Keratinocyte (primary cell): ENCODE results near the gene RBL1. TPM values are rescaled to one million over a fixed set of nuclear protein-coding genes. Genes with fewer than 3 reads are reported as not detected.

Source experiments
- DNase-seq: peaks from one replicate; pipeline ENCODE4 v3.0.0-alpha.2; 2011; ENCODE audit warnings: low read depth, missing footprints, low spot score
- FAIRE-seq: peaks from 2 replicates; lab custom pipeline; 2011; peaks lifted over from hg19 to GRCh38; lab: Jason Lieb, UNC
- H2AFZ ChIP-seq: 2 replicates; pipeline ENCODE4 v1.6.0; 2012; ENCODE audit warnings: low read length, control low read depth, inconsistent platforms; ENCODE audit not compliant: control insufficient read depth
- H3K27ac ChIP-seq: 2 replicates; pipeline ENCODE4 v1.5.1; 2011; ENCODE audit warnings: low read length; ENCODE audit not compliant: control insufficient read depth, insufficient read depth
- H3K27me3 ChIP-seq: 3 replicates; pipeline ENCODE4 v1.6.0; 2011; ENCODE audit warnings: low read length; ENCODE audit not compliant: control insufficient read depth, insufficient read depth; ENCODE audit errors: extremely low read depth
- H3K36me3 ChIP-seq, 2 experiments: 2 replicates in 1 of 2; 3 replicates in 1 of 2; pipeline ENCODE4 v1.5.1; 2011; ENCODE audit warnings: low read length in 2 of 2, mild to moderate bottlenecking in 1 of 2; ENCODE audit not compliant: control insufficient read depth in 2 of 2, insufficient read depth in 2 of 2; ENCODE audit errors: extremely low read depth in 1 of 2
- H3K4me1 ChIP-seq: 3 replicates; pipeline ENCODE4 v1.5.1; 2011; ENCODE audit warnings: low read length; ENCODE audit not compliant: control insufficient read depth, insufficient read depth; ENCODE audit errors: extremely low read depth
- H3K4me2 ChIP-seq: 3 replicates; pipeline ENCODE4 v1.6.0; 2011; ENCODE audit warnings: low read depth, low read length; ENCODE audit not compliant: control insufficient read depth, insufficient read depth; ENCODE audit errors: extremely low read depth
- H3K4me3 ChIP-seq, 3 experiments: fragments of 200-600 bp in 1 of 3; sonication (generic) in 1 of 3; 2 replicates in 2 of 3; 3 replicates in 1 of 3; pipeline ENCODE4 v1.5.1; 2011 to 2016; ENCODE audit warnings: low read length in 3 of 3, mild to moderate bottlenecking in 3 of 3, control low read depth in 2 of 3, inconsistent platforms in 1 of 3, low read depth in 1 of 3, mixed read lengths in 1 of 3, mixed run types in 1 of 3, moderate library complexity in 1 of 3; ENCODE audit not compliant: control insufficient read depth in 2 of 3, insufficient read depth in 2 of 3; ENCODE audit errors: extremely low read depth in 1 of 3
- H3K79me2 ChIP-seq: 2 replicates; pipeline ENCODE4 v1.6.0; 2012; ENCODE audit warnings: low read length; ENCODE audit not compliant: control insufficient read depth, insufficient read depth
- H3K9ac ChIP-seq: 3 replicates; pipeline ENCODE4 v1.6.0; 2011; ENCODE audit warnings: low read length; ENCODE audit not compliant: control insufficient read depth, insufficient read depth; ENCODE audit errors: extremely low read depth
- H3K9me1 ChIP-seq: 3 replicates; pipeline ENCODE4 v1.6.0; 2011; ENCODE audit warnings: low read length; ENCODE audit not compliant: control insufficient read depth, insufficient read depth; ENCODE audit errors: extremely low read depth
- H3K9me3 ChIP-seq: 2 replicates; pipeline ENCODE4 v1.5.1; 2012; ENCODE audit warnings: low read depth, low read length; ENCODE audit not compliant: control insufficient read depth
- H4K20me1 ChIP-seq: 3 replicates; pipeline ENCODE4 v1.6.0; 2011; ENCODE audit warnings: low read length; ENCODE audit not compliant: control insufficient read depth, insufficient read depth; ENCODE audit errors: extremely low read depth
- CTCF ChIP-seq, 3 experiments: IDR thresholded peaks in 1 of 3; conservative IDR thresholded peaks in 1 of 3; optimal IDR thresholded peaks in 1 of 3; 2 replicates in 2 of 3; 3 replicates in 1 of 3; pipeline versions ENCODE3 to v1.5.1; 2011; ENCODE audit warnings: low read length in 3 of 3, mild to moderate bottlenecking in 3 of 3, moderate library complexity in 2 of 3, control low read depth in 1 of 3, inconsistent platforms in 1 of 3; ENCODE audit not compliant: insufficient read depth in 2 of 3; ENCODE audit errors: extremely low read depth in 1 of 3
- EZH2 ChIP-seq: IDR thresholded peaks from one replicate; pipeline ENCODE4 v1.6.1; 2012; ENCODE audit warnings: inconsistent platforms, mild to moderate bottlenecking, low read length, moderate library complexity
- dilution Hi-C: fragments of 300-500 bp; cut with MboI; formaldehyde crosslinking; loops from one replicate; pipeline ENCODE4 v1.7.0; 2020; ENCODE audit warnings: low sequenced_read_pairs; ENCODE audit not compliant: extremely low pct_ligation_motif_present
- polyA plus RNA-seq, 5 experiments: library from polyadenylated mRNA; depleted of rRNA in 3 of 5; stranded (reverse) in 3 of 5; stranded (forward) in 1 of 5; unstranded in 1 of 5; fragments of >200 nt; gene quantifications; 1 replicate in 1 of 5; 2 replicates in 3 of 5; 3 replicates in 1 of 5; pipeline versions ENCODE4 v1.2.1 to v1.2.3, GENCODE V29; 2011 to 2012; ENCODE audit warnings: missing spikeins in 2 of 5, low read depth in 1 of 5, low replicate concordance in 1 of 5

Gene RBL1
- polyA plus RNA-seq, 1 donor (not counting 4 experiments of a cell fraction or from before 2014, with no cell fraction given): 4.5 TPM

DNA sequence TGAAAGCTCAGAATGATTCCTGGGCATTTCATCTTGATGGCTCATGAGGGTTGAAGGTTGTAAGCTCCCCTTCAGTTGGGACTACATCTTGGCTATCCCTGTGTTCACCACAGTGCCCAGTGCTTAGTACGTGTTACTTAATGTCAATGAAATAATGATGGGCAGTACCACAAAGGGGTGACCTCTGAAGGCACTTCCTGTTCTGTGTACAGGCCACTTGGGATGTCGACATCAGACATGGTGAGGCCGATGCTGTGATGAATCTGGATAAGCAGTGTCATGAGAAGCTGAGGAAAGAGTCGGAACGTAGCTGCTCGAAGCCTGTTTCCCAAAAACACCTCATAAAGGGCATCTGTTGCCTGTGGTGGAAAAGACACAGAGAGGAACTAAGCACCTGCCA is 27.6 kb upstream of the RBL1 start:
- no peak for TF ChIP-seq EZH2
- no peak for TF ChIP-seq CTCF (optimal IDR thresholded peaks at IDR 0.05 in 1 of 3, IDR thresholded peaks at IDR 0.05 in 1 of 3, conservative IDR thresholded peaks at IDR 0.05 in 1 of 3; ENCODE audit: extremely low read depth in 1 of 3, insufficient read depth in 2 of 3, low read length in 3 of 3)
- H3K79me2 ChIP-seq: no peaks in the 10 kb centered on the region
- no peak overlapping the region for H3K4me3 ChIP-seq
- H3K9ac ChIP-seq: no peak overlapping the region
- H4K20me1 ChIP-seq: no peaks in the 10 kb centered on the region
- FAIRE-seq (no peak), DNase-seq (no peak)
- no peak overlapping the region for H3K27ac ChIP-seq
- dilution Hi-C loops: no loop called here
- no peak overlapping the region for H2AFZ ChIP-seq
- H3K9me1 ChIP-seq: no peaks in the 10 kb centered on the region
- no peaks in the 10 kb centered on the region for H3K9me3 ChIP-seq
- H3K4me2 ChIP-seq: no peak overlapping the region
- H3K27me3 ChIP-seq: no peaks in the 10 kb centered on the region
- H3K36me3 ChIP-seq: no peaks in the 10 kb centered on the region
- no peaks in the 10 kb centered on the region for H3K4me1 ChIP-seq

GRCh38 chr20:37120497-37120896 is 24.7 kb upstream of the RBL1 start:
- Histone ChIP-seq H4K20me1 (no peaks in the 10 kb centered on the region), H3K4me2 (no peak overlapping the region), H3K9me1 (no peaks in the 10 kb centered on the region), H3K9me3 (no peaks in the 10 kb centered on the region), H2AFZ (no peak overlapping the region), H3K9ac (no peak overlapping the region), H3K79me2 (no peaks in the 10 kb centered on the region), H3K4me1 (no peaks in the 10 kb centered on the region), H3K27ac (no peak overlapping the region), H3K4me3 (no peak overlapping the region), H3K36me3 (no peaks in the 10 kb centered on the region), H3K27me3 (no peaks in the 10 kb centered on the region)
- DNase-seq (no peak), FAIRE-seq (no peak)
- TF ChIP-seq CTCF (optimal IDR thresholded peaks at IDR 0.05 in 1 of 3, IDR thresholded peaks at IDR 0.05 in 1 of 3, conservative IDR thresholded peaks at IDR 0.05 in 1 of 3; ENCODE audit: extremely low read depth in 1 of 3, insufficient read depth in 2 of 3, low read length in 3 of 3): no peak
- TF ChIP-seq EZH2: no peak
- dilution Hi-C loops: no loop called here
